RWPE2 (cell line): ENCODE data around the gene SLAMF8.

Experiments
- ATAC-seq: fragments of 200-7000 bp; cut with Tn5 transposase; 3 replicates; pipeline ENCODE4 v1.9.1; 2021; ENCODE audit warnings: low read depth
- DNase-seq: peaks from one replicate; pipeline ENCODE4 v3.0.0-alpha.2; 2020; ENCODE audit warnings: low spot score
- H3K27ac ChIP-seq: fragments of 450-650 bp; 2 replicates; pipeline ENCODE4 v1.5.1; 2017; ENCODE audit warnings: mild to moderate bottlenecking; ENCODE audit not compliant: poor library complexity, severe bottlenecking
- H3K27me3 ChIP-seq: fragments of 250-450 bp; sonication (Bioruptor Pico); 2 replicates; pipeline ENCODE4 v1.5.1; 2021; ENCODE audit warnings: mild to moderate bottlenecking, moderate library complexity; ENCODE audit not compliant: insufficient read depth, poor library complexity, severe bottlenecking
- H3K36me3 ChIP-seq: fragments of 250-450 bp; sonication (Bioruptor Pico); 2 replicates; pipeline ENCODE4 v1.5.1; 2020; ENCODE audit warnings: low read depth, mild to moderate bottlenecking, moderate library complexity
- H3K4me1 ChIP-seq: fragments of 250-450 bp; sonication (Bioruptor Pico); 2 replicates; pipeline ENCODE4 v1.5.1; 2021; ENCODE audit warnings: mild to moderate bottlenecking, moderate library complexity; ENCODE audit not compliant: insufficient read depth, poor library complexity, severe bottlenecking
- H3K4me3 ChIP-seq: fragments of 250-450 bp; sonication (Bioruptor Pico); 2 replicates; pipeline ENCODE4 v1.5.1; 2021; ENCODE audit warnings: mild to moderate bottlenecking, moderate library complexity; ENCODE audit not compliant: severe bottlenecking
- H3K9me3 ChIP-seq: fragments of 250-450 bp; sonication (Bioruptor Pico); 2 replicates; pipeline ENCODE4 v1.5.1; 2021; ENCODE audit warnings: mild to moderate bottlenecking, moderate library complexity; ENCODE audit not compliant: severe bottlenecking
- CTCF ChIP-seq: fragments of 450-650 bp; IDR thresholded peaks from one replicate; pipeline ENCODE4 v1.5.1; 2017; ENCODE audit warnings: mild to moderate bottlenecking, moderate library complexity; ENCODE audit not compliant: poor library complexity, severe bottlenecking

The SLAMF8 gene

DNA sequence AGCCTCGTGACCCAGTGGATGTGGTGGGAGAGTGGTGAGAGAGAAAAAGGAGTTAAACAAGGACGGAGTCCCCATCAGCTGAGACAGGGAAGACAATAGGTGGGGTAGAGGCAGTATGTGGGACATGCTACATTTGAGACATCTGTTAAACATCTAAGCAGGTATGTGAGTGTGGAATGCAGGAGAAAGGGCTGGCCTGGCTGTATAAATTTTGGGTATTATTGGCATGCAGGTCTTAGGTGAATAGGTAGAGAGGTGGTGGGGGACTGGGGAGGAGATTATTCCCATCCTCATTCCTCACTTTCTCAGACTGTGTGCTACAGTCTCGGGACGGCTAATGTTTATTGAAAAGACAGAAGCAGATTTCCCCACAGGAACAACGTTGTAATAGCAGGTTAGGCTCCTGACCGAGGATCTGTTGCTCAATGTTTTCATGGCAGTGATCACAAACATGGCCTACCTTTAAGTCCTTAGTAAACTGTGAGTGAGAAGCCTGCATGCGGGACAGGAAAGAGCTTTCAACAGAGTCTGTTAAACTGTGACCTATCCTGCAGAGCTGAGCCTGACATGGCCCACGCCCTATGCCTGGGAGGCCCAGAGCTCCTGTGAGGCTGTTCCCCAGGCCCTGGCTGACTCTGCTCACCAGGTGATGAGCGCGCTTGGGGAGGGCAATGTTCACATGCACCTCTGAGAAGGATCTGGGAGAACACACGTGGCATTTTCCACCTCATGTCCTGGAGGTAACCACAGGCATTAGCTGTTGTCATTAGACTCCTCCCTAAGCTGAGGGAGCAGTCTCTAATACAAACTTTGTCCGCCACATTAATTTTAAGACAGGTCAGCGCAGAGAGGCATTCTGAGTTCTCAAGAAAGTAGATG lies 19.3 kb downstream of the SLAMF8 start:
- DNase-seq (no peak), ATAC-seq (no peak)
- no peaks in the 10 kb centered on the region for H3K36me3 ChIP-seq

DNA sequence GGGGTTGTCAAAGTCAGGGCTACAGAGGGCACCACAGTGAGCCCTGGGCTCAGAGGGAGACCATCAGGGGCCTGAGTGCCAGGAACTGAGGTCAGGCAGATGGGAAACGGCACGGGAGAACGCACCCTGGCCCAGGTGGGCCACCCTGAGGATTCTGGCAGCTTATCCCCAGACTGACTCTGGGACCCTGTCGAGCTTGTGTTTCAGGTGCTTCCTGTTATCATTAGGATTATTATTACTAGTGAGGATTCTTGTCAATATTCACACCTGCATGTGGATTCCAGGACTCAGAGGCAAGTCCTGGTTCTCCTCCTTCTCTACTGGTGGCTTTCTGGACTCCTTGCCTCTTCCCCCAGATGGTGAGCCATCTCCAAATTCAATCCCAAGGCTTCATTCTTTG lies 20.6 kb downstream of the SLAMF8 start:
- no peaks in the 10 kb centered on the region for H3K36me3 ChIP-seq
- no peak for ATAC-seq
- H3K27me3 ChIP-seq = no peaks in the 10 kb centered on the region
- DNase-seq = no peak
- no peak for TF ChIP-seq CTCF
- H3K27ac ChIP-seq = no peak overlapping the region
- peaks cover 19% of the 10 kb centered on the region for H3K4me1 ChIP-seq
- H3K4me3 ChIP-seq = no peak overlapping the region
- no peaks in the 10 kb centered on the region for H3K9me3 ChIP-seq

More for the DNA sequence above, 19.3 kb downstream of the SLAMF8 start:
- peaks cover 19% of the 10 kb centered on the region for H3K4me1 ChIP-seq
- no peaks in the 10 kb centered on the region for H3K9me3 ChIP-seq
- no peak overlapping the region for H3K27ac ChIP-seq
- no peak overlapping the region for H3K4me3 ChIP-seq
- TF ChIP-seq CTCF = no peak
- H3K27me3 ChIP-seq = no peaks in the 10 kb centered on the region

- Histone ChIP-seq H3K9me3 (no peaks in the 10 kb centered on the region), H3K4me1 (peaks cover 19% of the 10 kb centered on the region), H3K36me3 (no peaks in the 10 kb centered on the region), H3K27me3 (no peaks in the 10 kb centered on the region), H3K4me3 (no peak overlapping the region), H3K27ac (peak overlapping the region; percentile 72)
- ATAC-seq = no peak
- DNase-seq = no peak
- TF ChIP-seq CTCF = no peak
These were observed 21.7 kb downstream of the SLAMF8 start for GRCh38 chr1:159848326-159848725.

DNA sequence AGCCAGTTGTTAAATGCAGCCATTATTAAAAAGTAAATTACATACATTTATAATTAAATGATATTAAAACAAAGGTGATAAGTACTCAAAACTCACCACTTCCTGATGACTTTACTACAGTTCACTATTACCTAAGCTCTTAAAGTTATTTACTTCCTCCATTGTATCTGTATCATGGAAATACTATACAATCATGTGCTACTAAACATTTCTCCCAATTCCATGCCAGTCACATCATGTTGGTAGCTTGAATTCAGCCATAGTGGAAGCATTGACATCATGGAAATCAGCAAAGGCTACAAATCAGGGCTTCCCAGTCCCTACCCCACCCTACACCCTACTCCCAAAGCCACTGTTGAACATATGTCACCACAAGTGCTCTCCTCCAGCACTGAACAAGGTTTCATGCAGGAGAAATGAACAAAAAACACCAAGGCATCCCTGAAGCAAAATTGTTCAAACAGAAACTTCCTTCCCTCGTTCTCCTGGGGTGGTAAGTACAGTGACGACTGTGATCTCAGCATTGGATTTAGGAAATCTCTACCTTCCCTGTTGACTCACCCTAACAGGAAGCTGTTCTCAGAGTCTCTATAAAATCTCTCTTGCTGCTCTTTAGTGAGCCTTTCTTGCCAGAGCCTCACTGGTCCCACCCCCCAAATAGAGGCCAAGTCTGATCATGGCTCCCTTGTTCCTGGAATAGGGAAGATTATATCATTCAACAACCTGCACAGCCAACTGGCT lies 23.1 kb downstream of the SLAMF8 start:
- no peaks in the 10 kb centered on the region for H3K27me3 ChIP-seq
- peak overlapping the region; percentile 72 for H3K27ac ChIP-seq
- H3K9me3 ChIP-seq = no peaks in the 10 kb centered on the region
- TF ChIP-seq CTCF = no peak
- DNase-seq = no peak
- H3K4me3 ChIP-seq = no peak overlapping the region
- ATAC-seq = peak; percentile 37; the same call in 2 of the 3 replicates
- peaks cover 24% of the 10 kb centered on the region for H3K4me1 ChIP-seq
- no peaks in the 10 kb centered on the region for H3K36me3 ChIP-seq
